HepG2 (cell line): ENCODE results near the gene SEPTIN10. TPM values are rescaled to one million over a fixed set of nuclear protein-coding genes. Genes with fewer than 3 reads are reported as not detected.

Experiments
- ATAC-seq: fragments of 200-7000 bp; cut with Tn5 transposase; 3 replicates; pipeline ENCODE4 v1.9.1; 2020; ENCODE audit warnings: mild to moderate bottlenecking, moderate library complexity
- BruUV-seq: library from RNA; stranded (reverse); fragments of 400-500 nt; replicated peaks from 2 replicates; lab custom pipeline; 2021; lab: Mats Ljungman, UMichigan
- CTCF ChIA-PET: fragments of 300-600 bp; formaldehyde crosslinking; extraction: SDS; loops from one replicate; lab custom pipeline; 2021; ENCODE audit warnings: low total read pairs, inconsistent platforms, low intra/inter-chr PET ratio; lab: Yijun Ruan, JAX
- POLR2A ChIA-PET: fragments of 350-600 bp; sonication (Branson Sonifier 250); formaldehyde crosslinking; loops from one replicate; lab custom pipeline; 2020; ENCODE audit warnings: antibody characterized with exemption, inconsistent platforms; lab: Yijun Ruan, JAX
- DNase-seq: peaks from one replicate; pipeline ENCODE4 v3.0.0-alpha.2; 2015; ENCODE audit warnings: low spot score
- FAIRE-seq: peaks from 3 replicates; lab custom pipeline; 2011; peaks lifted over from hg19 to GRCh38; lab: Jason Lieb, UNC
- H2AFZ ChIP-seq: one replicate; pipeline ENCODE4 v1.6.1; 2011; ENCODE audit warnings: low read length, inconsistent platforms
- H3K27ac ChIP-seq: fragments of 300-600 bp; 3 replicates; pipeline ENCODE4 v1.8.0; 2011; ENCODE audit warnings: mixed run types, mild to moderate bottlenecking, mixed read lengths, low read length, inconsistent platforms; ENCODE audit not compliant: insufficient read depth; ENCODE audit errors: extremely low read length
- H3K27me3 ChIP-seq, 2 experiments: fragments of 200-600 bp in 1 of 2; 2 replicates in 1 of 2; 3 replicates in 1 of 2; pipeline versions ENCODE4 v1.6.0 to v1.8.0; 2011; ENCODE audit warnings: low read length in 2 of 2, mild to moderate bottlenecking in 2 of 2, moderate library complexity in 2 of 2, inconsistent platforms in 1 of 2; ENCODE audit not compliant: insufficient read depth in 2 of 2, control insufficient read depth in 1 of 2
- H3K36me3 ChIP-seq, 2 experiments: fragments of 200-600 bp in 1 of 2; replicated peaks in 1 of 2; 2 replicates in 1 of 2; 3 replicates in 1 of 2; pipeline versions ENCODE4 v1.5.1 to v1.8.0; 2011; ENCODE audit warnings: low read length in 2 of 2, inconsistent platforms in 1 of 2; ENCODE audit not compliant: insufficient read depth in 2 of 2, control insufficient read depth in 1 of 2
- H3K4me1 ChIP-seq: 2 replicates; pipeline ENCODE4 v1.5.1; 2012; ENCODE audit warnings: low read length, inconsistent platforms; ENCODE audit not compliant: insufficient read depth
- H3K4me2 ChIP-seq: 2 replicates; pipeline ENCODE4 v1.6.0; 2011; ENCODE audit warnings: low read depth, low read length, inconsistent platforms
- H3K4me3 ChIP-seq, 3 experiments: fragments of 200-600 bp in 1 of 3; sonication (generic), shearing (Covaris generic) in 1 of 3; replicated peaks in 1 of 3; 2 replicates each; pipeline ENCODE4 v1.5.1; 2011 to 2016; ENCODE audit warnings: low read length in 3 of 3, inconsistent platforms in 2 of 3, low read depth in 2 of 3, mild to moderate bottlenecking in 2 of 3, control low read depth in 1 of 3, mixed read lengths in 1 of 3; ENCODE audit not compliant: insufficient read depth in 1 of 3
- H3K79me2 ChIP-seq: one replicate; pipeline ENCODE4 v1.6.1; 2011; ENCODE audit warnings: low read length, inconsistent platforms; ENCODE audit not compliant: insufficient read depth
- H3K9ac ChIP-seq: 2 replicates; pipeline ENCODE4 v1.6.0; 2011; ENCODE audit warnings: mild to moderate bottlenecking, low read depth, low read length, inconsistent platforms; ENCODE audit not compliant: insufficient read depth
- H3K9me3 ChIP-seq: 2 replicates; pipeline ENCODE4 v1.5.1; 2012; ENCODE audit warnings: mild to moderate bottlenecking, low read length
- H4K20me1 ChIP-seq: 2 replicates; pipeline ENCODE4 v1.6.0; 2011; ENCODE audit warnings: inconsistent platforms, mild to moderate bottlenecking, low read length, moderate library complexity; ENCODE audit not compliant: insufficient read depth
- AGO1 ChIP-seq: fragments of 200-400 bp; formaldehyde crosslinking; IDR thresholded peaks from 2 replicates; pipeline ENCODE4 v1.6.1; 2017; ENCODE audit warnings: mild to moderate bottlenecking, low read depth, low read length, moderate library complexity; ENCODE audit not compliant: poor library complexity, severe bottlenecking
- ETS1 ChIP-seq: sonication (generic); formaldehyde crosslinking; IDR thresholded peaks from 2 replicates; pipeline ENCODE4 v1.4.0; 2020; ENCODE audit warnings: missing genetic modification reagents
- KLF6 ChIP-seq: IDR thresholded peaks from 2 replicates; pipeline ENCODE4 v1.8.0; 2016; ENCODE audit warnings: missing biosample characterization, missing genetic modification reagents
- MED13 ChIP-seq: sonication (generic); formaldehyde crosslinking; IDR thresholded peaks from 2 replicates; pipeline ENCODE4 v1.5.0; 2020; ENCODE audit warnings: missing genetic modification reagents
- MED8 ChIP-seq: sonication (generic); formaldehyde crosslinking; IDR thresholded peaks from 2 replicates; pipeline ENCODE4 v1.8.1; 2023; ENCODE audit warnings: mild to moderate bottlenecking, missing genetic modification reagents; ENCODE audit not compliant: insufficient replicate concordance
- PRMT3 ChIP-seq: sonication (generic); formaldehyde crosslinking; IDR thresholded peaks from 2 replicates; pipeline ENCODE4 v1.8.1; 2022; ENCODE audit warnings: low read depth, mild to moderate bottlenecking, moderate library complexity, missing genetic modification reagents, borderline replicate concordance
- SNAPC4 ChIP-seq: sonication (generic); formaldehyde crosslinking; IDR thresholded peaks from 2 replicates; pipeline ENCODE4 v1.4.0; 2020; ENCODE audit warnings: mild to moderate bottlenecking, missing genetic modification reagents
- SRY ChIP-seq: sonication (generic); formaldehyde crosslinking; IDR thresholded peaks from 2 replicates; pipeline ENCODE4 v1.8.0; 2022; ENCODE audit warnings: mild to moderate bottlenecking, missing genetic modification reagents
- SUZ12 ChIP-seq: fragments of 150-350 bp; IDR thresholded peaks from 2 replicates; pipeline ENCODE4 v1.6.1; 2014; ENCODE audit warnings: low read depth, low read length
- ZFP36 ChIP-seq: fragments of 150-350 bp; IDR thresholded peaks from 2 replicates; pipeline ENCODE4 v1.6.1; 2018; ENCODE audit warnings: borderline replicate concordance, low read length, low read depth; ENCODE audit not compliant: partially characterized antibody
- ZNF160 ChIP-seq: sonication (generic); formaldehyde crosslinking; IDR thresholded peaks from 2 replicates; pipeline ENCODE4 v1.8.0; 2022; ENCODE audit warnings: mild to moderate bottlenecking, inconsistent platforms, missing genetic modification reagents
- ZNF572 ChIP-seq: sonication (generic); formaldehyde crosslinking; IDR thresholded peaks from 2 replicates; pipeline ENCODE4 v1.5.1; 2020; ENCODE audit warnings: mild to moderate bottlenecking, missing genetic modification reagents
- ZNF605 ChIP-seq: sonication (generic); formaldehyde crosslinking; IDR thresholded peaks from 2 replicates; pipeline ENCODE4 v1.8.0; 2022; ENCODE audit warnings: mild to moderate bottlenecking, missing genetic modification reagents
- ZSCAN12 ChIP-seq: sonication (generic); formaldehyde crosslinking; IDR thresholded peaks from 2 replicates; pipeline ENCODE4 v1.9.0; 2021; ENCODE audit warnings: mild to moderate bottlenecking, missing genetic modification reagents
- ZSCAN30 ChIP-seq: sonication (generic); formaldehyde crosslinking; IDR thresholded peaks from 2 replicates; pipeline ENCODE4 v1.5.0; 2020; ENCODE audit warnings: mild to moderate bottlenecking, missing genetic modification reagents
- WGBS: methylation state at CpG from one replicate; pipeline ENCODE4 v1.1.6; 2017; ENCODE audit warnings: low lambda C conversion rate; 5-methylcytosine and 5-hydroxymethylcytosine counted together
- in situ Hi-C: cut with HindIII; loops from 2 replicates; pipeline ENCODE4 v1.10.0; 2017; ENCODE audit warnings: low pct_unique_long_range_greater_than_20kb; ENCODE audit not compliant: extremely low pct_ligation_motif_present
- intact Hi-C: fragments of 100-400 bp; cut with micrococcal nuclease; formaldehyde crosslinking; loops from one replicate; pipeline ENCODE4 v1.10.0; 2022; ENCODE audit not compliant: unreplicated experiment
- polyA plus RNA-seq, 8 experiments: library from polyadenylated mRNA; depleted of rRNA in 3 of 8; stranded (reverse) in 7 of 8; unstranded in 1 of 8; fragments of >200 nt; fragmentation: Illumina TruSeq in 4 of 8; extraction: Trizol in 4 of 8; gene quantifications; 2 replicates each; pipeline versions ENCODE4 v1.2.1 to v1.2.3, GENCODE V29; 2011 to 2016; ENCODE audit warnings: low read depth in 4 of 8, missing spikeins in 1 of 8, mixed read lengths in 1 of 8; ENCODE audit not compliant: insufficient read depth in 1 of 8
- total RNA-seq, 5 experiments: library from RNA; depleted of rRNA; stranded (reverse); fragments of >200 nt; fragmentation: Illumina TruSeq; extraction: Trizol; gene quantifications; 2 replicates each; pipeline ENCODE4 v1.2.3, GENCODE V29; 2016; ENCODE audit warnings: low read depth in 1 of 5
- TF ChIP-seq, protein P1 (sequence below): sonication (generic); formaldehyde crosslinking; IDR thresholded peaks from 2 replicates; pipeline ENCODE4 v1.4.0; 2020; ENCODE audit warnings: missing genetic modification reagents
- TF ChIP-seq, protein P2 (sequence below): IDR thresholded peaks from 2 replicates; pipeline ENCODE4 v1.6.1; 2016; ENCODE audit warnings: control low read depth

The SEPTIN10 gene
- total and polyA plus RNA-seq, 2 of the 13 experiments (the other 11 are each of a cell fraction or from before 2014, with no cell fraction given): 45.8 to 67.5 TPM

DNA sequence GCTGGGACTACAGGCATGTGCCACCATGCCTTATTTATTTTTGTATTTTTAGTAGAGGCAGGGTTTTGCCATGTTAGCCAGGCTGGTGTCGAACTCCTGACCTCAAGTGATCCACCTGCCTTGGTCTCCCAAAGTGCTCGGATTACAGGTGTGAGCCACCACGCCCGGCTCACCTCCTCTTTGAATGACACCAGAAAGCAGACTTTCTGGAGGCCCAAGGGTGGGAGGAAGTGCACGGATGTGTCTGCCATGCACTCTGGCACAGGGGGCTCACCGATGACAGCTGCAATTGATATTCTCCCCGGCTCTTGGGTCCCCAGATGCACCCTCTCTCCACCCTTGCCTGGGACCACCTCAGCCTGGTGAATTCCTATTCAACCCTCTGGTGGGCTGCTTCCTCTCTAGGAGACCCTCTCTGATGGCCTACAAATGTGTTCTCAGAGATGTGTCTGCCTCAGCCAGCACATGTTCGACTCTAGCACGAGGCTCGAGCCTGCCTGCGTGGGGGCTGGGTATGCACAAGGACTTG is 87.3 kb downstream of the SEPTIN10 start:
- BruUV-seq: no TSS peak
- no peak overlapping the region for H3K9ac ChIP-seq
- no peak overlapping the region for H3K4me2 ChIP-seq
- peaks cover 37% of the 10 kb centered on the region for H3K4me1 ChIP-seq
- ChIA-PET POLR2A (no interaction called here), CTCF (no interaction called here)
- no peaks in the 10 kb centered on the region for H3K79me2 ChIP-seq
- DNase-seq (no peak), ATAC-seq (no peak), FAIRE-seq (no peak)
- H3K4me3 ChIP-seq: no peak overlapping the region
- in situ Hi-C loops: no loop called here
- H3K27ac ChIP-seq: no peak overlapping the region
- WGBS: 54% methylated on average over 11 of the region's 11 CpGs
- no peak overlapping the region for H2AFZ ChIP-seq
- no peaks in the 10 kb centered on the region for H4K20me1 ChIP-seq
- H3K9me3 ChIP-seq: no peaks in the 10 kb centered on the region
- peaks cover 10 to 39% of the 10 kb centered on the region in 2 experiments; a peak in 4 of 5 replicates for H3K27me3 ChIP-seq
- no peaks in the 10 kb centered on the region for H3K36me3 ChIP-seq
- intact Hi-C loops: no loop called here
- TF ChIP-seq SUZ12 (no peak), MED13 (CRISPR knock-in tag) (no peak), PRMT3 (no peak), ZNF160 (CRISPR knock-in tag) (no peak), MED8 (CRISPR knock-in tag) (no peak), ZSCAN30 (CRISPR knock-in tag) (no peak), ZNF572 (CRISPR knock-in tag) (no peak), ZNF605 (CRISPR knock-in tag) (no peak), SRY (CRISPR knock-in tag) (no peak), AGO1 (no peak), ETS1 (CRISPR knock-in tag) (no peak), SNAPC4 (CRISPR knock-in tag) (no peak), ZFP36 (no peak), KLF6 (CRISPR knock-in tag) (no peak), ZSCAN12 (CRISPR knock-in tag) (no peak)
- TF ChIP-seq, protein P1, sequence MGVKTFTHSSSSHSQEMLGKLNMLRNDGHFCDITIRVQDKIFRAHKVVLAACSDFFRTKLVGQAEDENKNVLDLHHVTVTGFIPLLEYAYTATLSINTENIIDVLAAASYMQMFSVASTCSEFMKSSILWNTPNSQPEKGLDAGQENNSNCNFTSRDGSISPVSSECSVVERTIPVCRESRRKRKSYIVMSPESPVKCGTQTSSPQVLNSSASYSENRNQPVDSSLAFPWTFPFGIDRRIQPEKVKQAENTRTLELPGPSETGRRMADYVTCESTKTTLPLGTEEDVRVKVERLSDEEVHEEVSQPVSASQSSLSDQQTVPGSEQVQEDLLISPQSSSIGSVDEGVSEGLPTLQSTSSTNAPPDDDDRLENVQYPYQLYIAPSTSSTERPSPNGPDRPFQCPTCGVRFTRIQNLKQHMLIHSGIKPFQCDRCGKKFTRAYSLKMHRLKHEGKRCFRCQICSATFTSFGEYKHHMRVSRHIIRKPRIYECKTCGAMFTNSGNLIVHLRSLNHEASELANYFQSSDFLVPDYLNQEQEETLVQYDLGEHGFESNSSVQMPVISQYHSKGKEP (CRISPR knock-in tag): no peak
- TF ChIP-seq, protein P2, sequence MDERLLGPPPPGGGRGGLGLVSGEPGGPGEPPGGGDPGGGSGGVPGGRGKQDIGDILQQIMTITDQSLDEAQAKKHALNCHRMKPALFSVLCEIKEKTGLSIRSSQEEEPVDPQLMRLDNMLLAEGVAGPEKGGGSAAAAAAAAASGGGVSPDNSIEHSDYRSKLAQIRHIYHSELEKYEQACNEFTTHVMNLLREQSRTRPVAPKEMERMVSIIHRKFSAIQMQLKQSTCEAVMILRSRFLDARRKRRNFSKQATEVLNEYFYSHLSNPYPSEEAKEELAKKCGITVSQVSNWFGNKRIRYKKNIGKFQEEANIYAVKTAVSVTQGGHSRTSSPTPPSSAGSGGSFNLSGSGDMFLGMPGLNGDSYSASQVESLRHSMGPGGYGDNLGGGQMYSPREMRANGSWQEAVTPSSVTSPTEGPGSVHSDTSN: no peak
